ENCODE data around the gene LGALS1. TPM values are rescaled to one million over a fixed set of nuclear protein-coding genes. Genes with fewer than 3 reads are reported as not detected.

Gene LGALS1
- total RNA-seq, 4 donors from 2014 or later = 2,452 to 3,056 (median 2,775) TPM

GRCh38 chr22:37684803-37685615 lies 9.6 kb downstream of the LGALS1 start:
- TF ChIP-seq CTCF (IDR thresholded peaks at IDR 0.05; ENCODE audit: low read depth) = no peak

- no peak for TF ChIP-seq CTCF (IDR thresholded peaks at IDR 0.05; ENCODE audit: low read depth)
Measured at GRCh38 chr22:37686002-37686982, 10.9 kb downstream of the LGALS1 start, which contains the start of gene NOL12. NOL12 (plus strand) TSS chr22:37686343; CDS start chr22:37686393, 50 bp downstream.

- no peak for TF ChIP-seq CTCF (IDR thresholded peaks at IDR 0.05; ENCODE audit: low read depth)
Measured at GRCh38 chr22:37690407-37690806, 15.0 kb downstream of the LGALS1 start.

- no peak for TF ChIP-seq CTCF (IDR thresholded peaks at IDR 0.05; ENCODE audit: low read depth)
Measured at GRCh38 chr22:37690901-37691504, 15.6 kb downstream of the LGALS1 start.

- TF ChIP-seq CTCF (IDR thresholded peaks at IDR 0.05; ENCODE audit: low read depth) = no peak
Measured at GRCh38 chr22:37692627-37693285, 17.3 kb downstream of the LGALS1 start.

GRCh38 chr22:37696657-37697537 lies 21.5 kb downstream of the LGALS1 start, which contains the start of gene TRIOBP:
TRIOBP (plus strand) TSS chr22:37697048; CDS start chr22:37701366, 4,318 bp downstream.
- no peak for TF ChIP-seq CTCF (IDR thresholded peaks at IDR 0.05; ENCODE audit: low read depth)
